ENCODE data around the gene PAK6. TPM values are rescaled to one million over a fixed set of nuclear protein-coding genes. Genes with fewer than 3 reads are reported as not detected.

PAK6 gene
- polyA plus RNA-seq, 1 donor from 2014 or later = 32.4 TPM

DNA sequence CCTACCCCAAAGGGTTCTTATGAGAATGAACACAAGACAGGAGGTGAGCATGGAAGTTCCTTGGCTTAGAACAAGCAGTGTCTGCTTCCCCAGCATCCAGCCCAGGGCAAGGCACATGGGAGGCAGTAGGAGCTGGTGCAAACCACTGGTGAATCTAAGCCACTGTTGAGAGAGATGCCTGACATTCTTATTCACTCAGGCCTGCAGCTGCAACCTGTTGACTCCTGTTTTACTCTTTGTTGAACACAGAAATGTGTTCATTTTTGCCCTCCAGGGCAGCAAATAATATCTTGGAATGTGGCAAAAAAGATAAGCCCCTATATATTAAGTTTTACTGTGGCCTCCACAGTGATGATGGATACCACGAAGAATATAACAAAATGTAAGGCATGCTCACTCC is 8.9 kb upstream of the PAK6 start:
- Histone ChIP-seq H3K9ac (ENCODE audit: low read length) (no peak overlapping the region), H3F3A (ENCODE audit: insufficient read depth, low read length, poor library complexity, severe bottlenecking) (no peaks in the 10 kb centered on the region), H3K9me2 (ENCODE audit: insufficient read depth, low read length) (no peaks in the 10 kb centered on the region), H3K36me3 (ENCODE audit: insufficient read depth, low read length) (no peaks in the 10 kb centered on the region), H3K9me3 (ENCODE audit: low read length) (no peaks in the 10 kb centered on the region), H3K4me2 (ENCODE audit: low read length) (no peak overlapping the region), H3K27ac (ENCODE audit: low read length) (no peak overlapping the region), H3K4me3 (ENCODE audit: low read length) (no peak overlapping the region), H2AFZ (ENCODE audit: low read depth, low read length) (no peak overlapping the region), H4K20me1 (ENCODE audit: insufficient read depth) (no peaks in the 10 kb centered on the region), H3K27me3 (ENCODE audit: insufficient read depth, low read depth, low read length) (no peaks in the 10 kb centered on the region), H3K79me2 (replicated peaks; ENCODE audit: insufficient read depth, low read length) (no peaks in the 10 kb centered on the region)
- TF ChIP-seq POLR2AphosphoS5 (IDR thresholded peaks at IDR 0.05) (no peak), TAF1 (IDR thresholded peaks at IDR 0.05; ENCODE audit: low read depth) (no peak), REST (IDR thresholded peaks at IDR 0.05; ENCODE audit: borderline replicate concordance) (no peak), EP300 (conservative IDR thresholded peaks at IDR 0.05; ENCODE audit: poor library complexity, severe bottlenecking) (no peak), EZH2 (IDR thresholded peaks at IDR 0.05; ENCODE audit: borderline replicate concordance, insufficient read depth, low read length, poor library complexity, severe bottlenecking) (no peak), SMC3 (conservative IDR thresholded peaks at IDR 0.05; ENCODE audit: poor library complexity) (no peak), RAD21 (conservative IDR thresholded peaks at IDR 0.05) (no peak), MXI1 (conservative IDR thresholded peaks at IDR 0.05; ENCODE audit: poor library complexity, severe bottlenecking) (no peak)
- TF ChIP-seq, protein P1, sequence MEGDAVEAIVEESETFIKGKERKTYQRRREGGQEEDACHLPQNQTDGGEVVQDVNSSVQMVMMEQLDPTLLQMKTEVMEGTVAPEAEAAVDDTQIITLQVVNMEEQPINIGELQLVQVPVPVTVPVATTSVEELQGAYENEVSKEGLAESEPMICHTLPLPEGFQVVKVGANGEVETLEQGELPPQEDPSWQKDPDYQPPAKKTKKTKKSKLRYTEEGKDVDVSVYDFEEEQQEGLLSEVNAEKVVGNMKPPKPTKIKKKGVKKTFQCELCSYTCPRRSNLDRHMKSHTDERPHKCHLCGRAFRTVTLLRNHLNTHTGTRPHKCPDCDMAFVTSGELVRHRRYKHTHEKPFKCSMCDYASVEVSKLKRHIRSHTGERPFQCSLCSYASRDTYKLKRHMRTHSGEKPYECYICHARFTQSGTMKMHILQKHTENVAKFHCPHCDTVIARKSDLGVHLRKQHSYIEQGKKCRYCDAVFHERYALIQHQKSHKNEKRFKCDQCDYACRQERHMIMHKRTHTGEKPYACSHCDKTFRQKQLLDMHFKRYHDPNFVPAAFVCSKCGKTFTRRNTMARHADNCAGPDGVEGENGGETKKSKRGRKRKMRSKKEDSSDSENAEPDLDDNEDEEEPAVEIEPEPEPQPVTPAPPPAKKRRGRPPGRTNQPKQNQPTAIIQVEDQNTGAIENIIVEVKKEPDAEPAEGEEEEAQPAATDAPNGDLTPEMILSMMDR (IDR thresholded peaks at IDR 0.05; ENCODE audit: poor library complexity, severe bottlenecking) = no peak

DNA sequence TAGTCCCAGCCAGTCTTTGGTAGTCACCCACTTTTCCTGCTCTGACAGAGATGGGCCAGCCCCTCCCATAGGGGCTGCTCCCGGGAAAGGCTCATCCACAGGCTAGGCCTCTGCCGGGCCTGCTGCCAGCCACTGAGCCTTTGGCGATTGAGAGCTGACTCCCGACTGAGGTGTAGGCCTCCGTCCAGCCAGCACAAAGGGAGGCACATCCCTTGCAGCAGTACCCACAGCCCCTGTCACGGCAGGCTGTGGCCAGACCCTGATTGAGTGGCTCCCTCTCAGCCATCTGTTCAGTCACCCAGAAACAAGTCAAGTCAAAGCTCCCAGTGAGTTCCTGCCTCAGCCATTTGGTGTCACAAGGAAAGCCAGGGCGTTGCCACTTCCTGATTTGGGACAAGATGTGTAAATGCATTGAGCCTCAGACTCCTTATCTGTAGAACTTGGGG is 6.2 kb upstream of the PAK6 start:
- H3K4me3 ChIP-seq (ENCODE audit: low read length) = no peak overlapping the region
- no peak overlapping the region for H2AFZ ChIP-seq (ENCODE audit: low read depth, low read length)
- H4K20me1 ChIP-seq (ENCODE audit: insufficient read depth) = no peaks in the 10 kb centered on the region
- no peaks in the 10 kb centered on the region for H3K9me2 ChIP-seq (ENCODE audit: insufficient read depth, low read length)
- H3K27ac ChIP-seq (ENCODE audit: low read length) = no peak overlapping the region
- no peaks in the 10 kb centered on the region for H3K79me2 ChIP-seq (replicated peaks; ENCODE audit: insufficient read depth, low read length)
- no peaks in the 10 kb centered on the region for H3K9me3 ChIP-seq (ENCODE audit: low read length)
- no peak overlapping the region for H3K4me2 ChIP-seq (ENCODE audit: low read length)
- no peaks in the 10 kb centered on the region for H3F3A ChIP-seq (ENCODE audit: insufficient read depth, low read length, poor library complexity, severe bottlenecking)
- H3K36me3 ChIP-seq (ENCODE audit: insufficient read depth, low read length) = no peaks in the 10 kb centered on the region
- TF ChIP-seq SMC3 (conservative IDR thresholded peaks at IDR 0.05; ENCODE audit: poor library complexity) = no peak
- no peak for TF ChIP-seq EZH2 (IDR thresholded peaks at IDR 0.05; ENCODE audit: borderline replicate concordance, insufficient read depth, low read length, poor library complexity, severe bottlenecking)
- H3K9ac ChIP-seq (ENCODE audit: low read length) = no peak overlapping the region
- no peaks in the 10 kb centered on the region for H3K27me3 ChIP-seq (ENCODE audit: insufficient read depth, low read depth, low read length)

Measured in neural cell (in vitro differentiated cells).